Calu3 (cell line): ENCODE results near the gene RADIL. TPM values are rescaled to one million over a fixed set of nuclear protein-coding genes. Genes with fewer than 3 reads are reported as not detected.

ENCODE experiments used
- BruUV-seq: library from RNA; stranded (reverse); fragments of 400-500 nt; replicated peaks from 2 replicates; lab custom pipeline; 2021; lab: Mats Ljungman, UMichigan
- CTCF ChIA-PET: fragments of 300-600 bp; sonication (Branson Sonifier 250); formaldehyde crosslinking; loops from one replicate; lab custom pipeline; 2022; ENCODE audit warnings: antibody characterized with exemption; lab: Charles Lee
- DNase-seq: peaks from one replicate; pipeline ENCODE4 v3.0.0; 2022
- H3K27ac Mint-ChIP-seq: one replicate; pipeline ENCODE4 v1.8.0; 2022; ENCODE audit warnings: mixed read lengths; ENCODE audit not compliant: unreplicated experiment
- H3K27me3 Mint-ChIP-seq: one replicate; pipeline ENCODE4 v1.8.0; 2022; ENCODE audit warnings: mixed read lengths; ENCODE audit not compliant: unreplicated experiment
- H3K36me3 Mint-ChIP-seq: one replicate; pipeline ENCODE4 v1.8.0; 2022; ENCODE audit warnings: mild to moderate bottlenecking, moderate library complexity, mixed read lengths; ENCODE audit not compliant: insufficient read depth, unreplicated experiment
- H3K4me1 Mint-ChIP-seq: one replicate; pipeline ENCODE4 v1.8.0; 2022; ENCODE audit warnings: mild to moderate bottlenecking, low read depth, mixed read lengths; ENCODE audit not compliant: unreplicated experiment
- H3K4me3 Mint-ChIP-seq: one replicate; pipeline ENCODE4 v1.8.0; 2022; ENCODE audit warnings: mild to moderate bottlenecking, low read depth, moderate library complexity, mixed read lengths; ENCODE audit not compliant: unreplicated experiment
- H3K9me3 Mint-ChIP-seq: one replicate; pipeline ENCODE4 v1.8.0; 2022; ENCODE audit warnings: low read depth, mixed read lengths; ENCODE audit not compliant: unreplicated experiment
- intact Hi-C: fragments of 100-400 bp; cut with micrococcal nuclease; formaldehyde crosslinking; loops from one replicate; pipeline ENCODE4 v1.10.0; 2022; ENCODE audit not compliant: unreplicated experiment
- total RNA-seq: library from RNA; stranded (reverse); gene quantifications from 2 replicates; pipeline ENCODE4 v1.2.3, GENCODE V29; 2022
- TF ChIP-seq, protein P1 (sequence below): fragments of 200-600 bp; IDR thresholded peaks from one replicate; pipeline ENCODE4 v1.8.0; 2022; ENCODE audit warnings: antibody characterized with exemption; ENCODE audit not compliant: unreplicated experiment

RADIL gene
- total RNA-seq, 1 experiment from 2014 or later = 1.8 TPM

- BruUV-seq = no TSS peak
- H3K27ac Mint-ChIP-seq = no peak overlapping the region
- peaks cover 62% of the 10 kb centered on the region for H3K36me3 Mint-ChIP-seq
- peaks cover 10% of the 10 kb centered on the region for H3K4me1 Mint-ChIP-seq
- CTCF ChIA-PET = no interaction called here
- no peaks in the 10 kb centered on the region for H3K27me3 Mint-ChIP-seq
- H3K4me3 Mint-ChIP-seq = no peak overlapping the region
- TF ChIP-seq, protein P1, sequence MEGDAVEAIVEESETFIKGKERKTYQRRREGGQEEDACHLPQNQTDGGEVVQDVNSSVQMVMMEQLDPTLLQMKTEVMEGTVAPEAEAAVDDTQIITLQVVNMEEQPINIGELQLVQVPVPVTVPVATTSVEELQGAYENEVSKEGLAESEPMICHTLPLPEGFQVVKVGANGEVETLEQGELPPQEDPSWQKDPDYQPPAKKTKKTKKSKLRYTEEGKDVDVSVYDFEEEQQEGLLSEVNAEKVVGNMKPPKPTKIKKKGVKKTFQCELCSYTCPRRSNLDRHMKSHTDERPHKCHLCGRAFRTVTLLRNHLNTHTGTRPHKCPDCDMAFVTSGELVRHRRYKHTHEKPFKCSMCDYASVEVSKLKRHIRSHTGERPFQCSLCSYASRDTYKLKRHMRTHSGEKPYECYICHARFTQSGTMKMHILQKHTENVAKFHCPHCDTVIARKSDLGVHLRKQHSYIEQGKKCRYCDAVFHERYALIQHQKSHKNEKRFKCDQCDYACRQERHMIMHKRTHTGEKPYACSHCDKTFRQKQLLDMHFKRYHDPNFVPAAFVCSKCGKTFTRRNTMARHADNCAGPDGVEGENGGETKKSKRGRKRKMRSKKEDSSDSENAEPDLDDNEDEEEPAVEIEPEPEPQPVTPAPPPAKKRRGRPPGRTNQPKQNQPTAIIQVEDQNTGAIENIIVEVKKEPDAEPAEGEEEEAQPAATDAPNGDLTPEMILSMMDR = no peak
- intact Hi-C loops = no loop called here
- H3K9me3 Mint-ChIP-seq = no peaks in the 10 kb centered on the region
- no peak for DNase-seq
Observed at GRCh38 chr7:4781366-4782069, 102.0 kb downstream of the RADIL start.

DNA sequence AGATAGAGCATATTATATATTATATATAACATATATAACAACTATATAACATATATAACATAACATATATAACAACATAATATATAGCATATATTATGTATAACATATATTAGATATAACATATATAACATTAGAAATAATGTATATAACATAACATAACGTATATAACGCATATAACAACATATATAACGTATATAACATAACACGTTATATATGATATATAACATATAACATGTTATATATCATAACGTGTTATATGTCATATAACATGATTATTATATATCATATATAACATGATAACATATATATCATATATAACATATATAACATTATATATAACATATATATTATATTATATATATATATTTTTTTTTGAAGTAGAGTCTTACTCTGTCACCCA lies 104.4 kb downstream of the RADIL start:
- intact Hi-C loops = no loop called here
- H3K4me3 Mint-ChIP-seq = no peak overlapping the region
- no TSS peak for BruUV-seq

GRCh38 chr7:4775848-4776623 lies 107.5 kb downstream of the RADIL start:
- DNase-seq = no peak
- intact Hi-C loops = no loop called here
- CTCF ChIA-PET = interaction anchor here (0.7 to 1.5 kb wide), 11 partner anchors 11 to 305 kb away, joined by 3 to 12 read pairs (median 3); no protein-coding TSS in a partner anchor
- TF ChIP-seq, protein P1 = no peak
- H3K36me3 Mint-ChIP-seq = peaks cover 39% of the 10 kb centered on the region
- peak overlapping the region; percentile 97 for H3K4me3 Mint-ChIP-seq
- no peaks in the 10 kb centered on the region for H3K27me3 Mint-ChIP-seq
- H3K9me3 Mint-ChIP-seq = no peaks in the 10 kb centered on the region
- no TSS peak for BruUV-seq
- H3K27ac Mint-ChIP-seq = peak overlapping the region; percentile 96
- peaks cover 24% of the 10 kb centered on the region for H3K4me1 Mint-ChIP-seq

More for the DNA sequence above, 104.4 kb downstream of the RADIL start:
- H3K27ac Mint-ChIP-seq = no peak overlapping the region
- CTCF ChIA-PET = no interaction called here
- H3K4me1 Mint-ChIP-seq = peaks cover 17% of the 10 kb centered on the region
- TF ChIP-seq, protein P1 = no peak
- no peaks in the 10 kb centered on the region for H3K9me3 Mint-ChIP-seq
- peaks cover 60% of the 10 kb centered on the region for H3K36me3 Mint-ChIP-seq
- no peak for DNase-seq
- no peaks in the 10 kb centered on the region for H3K27me3 Mint-ChIP-seq

GRCh38 chr7:4775250-4775847 lies 108.2 kb downstream of the RADIL start, which contains the start of gene AP5Z1:
Gene AP5Z1 (plus strand): TSS chr7:4775623. CDS start chr7:4775716, 93 bp downstream.
- Mint-ChIP-seq H3K4me1 (peaks cover 24% of the 10 kb centered on the region), H3K27ac (peak within 1 kb of the TSS; percentile 96), H3K27me3 (no peaks in the 10 kb centered on the region), H3K9me3 (no peaks in the 10 kb centered on the region), H3K36me3 (peaks cover 37% of the 10 kb centered on the region), H3K4me3 (peak within 1 kb of the TSS; percentile 97)
- intact Hi-C loops = no loop called here
- CTCF ChIA-PET = interaction anchor here (0.6 to 1.5 kb wide), 14 partner anchors 10 to 586 kb away, joined by 3 to 12 read pairs (median 3); no protein-coding TSS in a partner anchor
- TF ChIP-seq, protein P1 = no peak
- no TSS peak for BruUV-seq
- DNase-seq = peak; percentile 98
